CMK (cell line): ENCODE measurements around the gene MKNK1.

Source experiments
- DNase-seq: peaks from one replicate; pipeline ENCODE4 v3.0.0-alpha.2; 2010; ENCODE audit warnings: low read depth

The MKNK1 gene

GRCh38 chr1:46618754-46619415, 14.8 kb upstream of the MKNK1 start:
- DNase-seq, result no peak

- no peak for DNase-seq
Measured at GRCh38 chr1:46617833-46618232, 13.8 kb upstream of the MKNK1 start.

GRCh38 chr1:46617108-46617800, 13.2 kb upstream of the MKNK1 start:
- no peak for DNase-seq

DNA sequence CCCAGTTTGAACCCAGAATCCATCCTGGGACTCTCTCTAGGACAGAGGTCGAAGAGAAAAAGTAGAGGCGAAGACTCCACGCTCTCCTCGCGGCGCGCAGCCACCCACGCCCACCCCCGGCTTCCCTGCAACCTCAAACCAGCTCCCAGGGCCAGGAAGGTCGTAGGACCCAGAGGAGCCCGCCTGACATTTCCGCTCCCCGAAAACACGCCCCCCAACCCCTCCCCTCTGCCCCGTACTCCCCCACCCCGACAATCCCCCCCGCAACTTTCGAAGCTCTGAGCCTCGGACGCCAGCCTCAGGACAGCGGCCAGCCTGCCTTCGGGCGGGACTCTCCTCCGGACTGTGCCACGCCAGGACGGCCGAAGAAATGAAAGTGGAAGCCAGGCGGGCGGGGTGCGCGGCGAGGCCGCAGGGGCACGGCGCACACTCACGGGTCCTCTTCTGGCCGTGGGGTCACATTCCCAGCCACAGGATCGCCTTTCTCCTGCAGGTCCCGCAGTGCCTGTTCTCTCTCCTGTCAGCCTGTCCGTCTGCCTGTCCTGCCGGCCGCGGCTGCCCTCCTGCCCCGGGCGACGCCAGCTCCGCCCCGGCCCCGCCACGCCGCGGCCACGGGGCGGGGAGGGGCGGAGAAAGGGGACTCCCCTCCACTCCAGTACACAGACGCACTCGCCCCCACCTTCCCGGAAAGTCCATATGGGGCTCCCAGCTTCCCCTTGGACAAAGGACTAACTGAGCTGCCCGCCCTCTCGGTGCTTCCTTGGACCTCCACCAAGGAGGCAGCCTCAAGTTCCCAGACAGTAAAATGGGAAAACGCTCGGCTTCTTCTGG, 12.4 kb upstream of the MKNK1 start, which contains the start of gene MOB3C:
TSS of gene MOB3C (minus strand) at position 535 of the 831 bp plus-strand sequence. CDS start 3,490 bp downstream, outside the sequence.
- DNase-seq, result no peak

DNA sequence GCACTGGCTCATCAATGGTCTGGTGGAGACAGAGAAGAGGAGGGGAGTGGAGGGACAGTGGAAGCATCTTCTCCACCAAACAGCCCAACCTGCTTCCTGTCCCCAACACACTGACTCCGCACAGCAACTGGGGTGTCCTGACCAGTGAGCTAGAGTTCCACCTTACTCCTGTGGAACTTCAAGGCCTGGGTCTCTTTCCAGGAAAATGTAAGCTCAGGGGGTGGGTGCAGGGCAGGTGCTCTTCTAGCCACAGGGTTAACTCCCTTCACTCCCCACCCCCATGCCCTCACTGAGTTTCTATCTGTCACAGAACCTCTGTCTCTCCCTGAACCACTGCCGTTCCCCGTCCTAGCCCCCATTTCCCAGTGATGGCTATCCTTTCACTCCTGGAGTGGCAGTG, 11.7 kb upstream of the MKNK1 start:
- no peak for DNase-seq

- no peak for DNase-seq
Measured at GRCh38 chr1:46615088-46615487, 11.0 kb upstream of the MKNK1 start.

DNA sequence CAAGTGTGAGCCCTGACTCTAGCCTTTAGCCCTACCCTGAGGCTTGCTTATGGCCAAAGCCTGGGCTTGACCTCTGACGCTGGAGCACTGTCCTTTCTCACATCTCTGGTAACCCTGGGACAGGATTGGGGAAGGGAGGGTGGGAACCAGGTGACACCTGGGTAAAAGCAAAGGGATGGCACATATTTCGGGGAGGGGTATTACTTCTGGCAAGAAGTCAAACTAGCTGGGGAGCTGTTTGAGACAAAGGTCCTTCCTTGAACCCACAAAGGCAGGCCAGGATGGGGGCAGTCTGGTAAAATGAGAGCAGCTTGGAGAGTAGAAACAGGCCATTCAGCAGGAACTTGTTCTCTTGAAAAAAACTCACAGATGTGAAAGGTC, 10.5 kb upstream of the MKNK1 start:
- DNase-seq, result no peak

DNA sequence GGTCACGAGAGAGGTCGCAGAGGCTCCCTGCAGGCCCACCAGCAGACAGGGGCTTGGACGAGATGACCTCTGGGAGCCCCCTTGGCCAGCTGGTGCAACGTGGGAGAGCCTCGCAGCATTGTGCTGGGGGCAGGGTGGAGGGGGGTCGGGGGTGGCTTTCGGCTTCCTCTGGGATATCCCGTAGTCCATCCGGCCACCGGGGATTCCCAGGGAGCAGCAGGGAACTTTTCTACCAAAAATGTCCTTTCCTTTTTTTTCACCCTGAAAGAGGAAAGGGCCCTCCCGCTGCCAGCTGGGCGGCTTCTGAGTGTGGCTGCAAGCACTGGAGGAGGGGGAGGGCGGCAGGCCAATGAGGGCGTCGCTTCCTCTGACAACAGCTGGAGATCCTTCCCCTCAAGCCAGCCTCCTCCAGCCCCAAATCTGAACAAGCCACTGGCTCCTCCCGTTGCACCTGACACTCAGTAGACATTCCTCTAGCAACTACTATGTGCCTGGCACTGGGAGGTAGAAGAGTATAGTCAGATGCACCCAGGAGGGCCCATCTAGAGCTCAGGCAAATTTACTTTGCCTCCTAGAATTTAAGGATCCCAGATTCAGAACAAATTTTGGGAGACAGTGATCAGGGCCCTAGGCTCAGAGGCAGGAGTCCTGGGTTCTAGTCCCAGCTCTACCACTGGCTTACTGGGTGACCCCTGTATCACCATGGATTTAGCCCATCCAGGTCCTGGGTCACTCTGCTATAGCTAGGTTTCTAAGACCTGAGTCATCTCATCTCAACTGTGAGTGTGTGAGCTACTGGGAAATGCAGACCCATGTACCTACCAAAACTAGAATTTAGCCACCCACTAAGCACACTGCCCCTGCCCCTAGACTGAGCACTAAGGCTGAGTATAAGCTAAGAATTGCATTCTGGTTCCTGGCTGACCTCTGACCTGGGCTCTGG, 9.9 kb upstream of the MKNK1 start:
- peak; percentile 63 for DNase-seq

DNA sequence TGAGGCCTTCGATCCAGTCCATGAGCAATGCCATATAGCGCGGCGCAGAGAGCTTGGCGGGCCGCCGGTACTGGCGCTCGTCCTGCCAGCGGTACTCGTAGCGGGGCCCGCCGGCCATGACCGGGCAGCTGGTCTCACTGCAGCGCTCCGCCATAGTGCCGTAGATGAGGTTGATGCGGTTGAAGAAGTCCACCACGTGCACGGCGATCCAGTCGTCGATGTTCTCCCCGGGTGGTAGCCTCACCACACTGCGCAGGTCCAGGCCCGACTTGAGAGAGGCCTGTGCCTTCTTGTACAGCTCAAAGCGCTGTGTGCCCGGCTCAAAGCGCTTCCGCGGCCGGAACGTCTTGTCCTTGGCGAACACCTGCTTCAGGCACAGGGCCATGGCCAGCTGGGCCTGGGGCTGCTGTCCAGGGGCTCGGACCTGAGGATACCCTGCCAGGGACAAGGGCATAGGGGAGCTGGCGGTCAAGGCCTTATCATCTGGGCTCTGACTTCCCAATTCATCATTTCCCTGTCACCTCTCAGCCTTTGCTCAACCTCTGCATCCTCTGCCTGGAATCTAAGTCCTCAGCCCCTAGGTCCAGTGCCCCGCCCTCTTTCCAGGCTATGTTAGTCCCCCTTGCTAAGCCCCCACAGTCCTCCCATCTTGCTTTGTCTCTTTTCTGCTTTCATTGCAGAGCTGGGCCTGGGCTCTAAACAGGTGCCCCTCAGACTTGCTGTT, 9.0 kb upstream of the MKNK1 start:
- no peak for DNase-seq

- DNase-seq, result no peak
Measured at GRCh38 chr1:46611691-46612221, 7.7 kb upstream of the MKNK1 start.

- DNase-seq, result no peak
Measured at GRCh38 chr1:46607345-46608130, 3.5 kb upstream of the MKNK1 start.

DNA sequence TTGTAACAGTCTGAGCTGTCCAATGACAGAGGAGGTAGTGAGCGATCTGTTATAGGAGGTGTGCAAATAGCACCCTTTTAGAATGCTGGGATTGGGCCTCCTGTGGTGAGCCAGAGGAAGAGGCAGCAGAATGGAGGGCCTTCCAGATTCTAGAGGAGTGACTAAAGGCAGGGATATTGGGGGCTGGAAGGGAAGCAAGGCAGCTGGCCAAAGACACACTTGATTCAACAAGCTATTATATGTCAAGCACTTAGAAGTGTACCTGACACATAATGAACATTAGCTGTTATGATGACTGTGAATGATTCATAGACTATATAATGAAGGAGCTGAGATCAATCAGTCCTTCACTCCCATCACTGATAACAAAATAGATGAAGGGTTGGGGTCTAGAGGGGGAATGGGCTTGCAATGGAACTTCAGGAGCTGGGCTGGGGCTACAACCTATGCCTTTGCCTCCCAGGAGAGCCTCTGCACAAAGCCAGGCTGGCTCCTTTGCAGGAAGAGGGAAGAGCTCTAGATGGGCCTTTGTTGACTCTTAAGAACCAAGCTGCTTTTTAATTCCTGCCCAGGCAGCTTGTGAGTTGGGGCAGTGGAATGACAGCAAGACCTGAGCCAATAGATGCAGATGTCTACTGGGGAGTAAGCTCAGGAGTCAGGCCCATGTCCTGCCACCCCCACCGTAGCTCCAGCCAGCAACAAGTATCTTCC, 2.3 kb upstream of the MKNK1 start:
- no peak for DNase-seq

GRCh38 chr1:46605232-46605631, 1.2 kb upstream of the MKNK1 start:
- DNase-seq, result no peak

- DNase-seq, result no peak
Measured at GRCh38 chr1:46603481-46603857, 599 bp downstream of the MKNK1 start.

- no peak for DNase-seq
Measured at GRCh38 chr1:46601257-46602007, 2.6 kb downstream of the MKNK1 start.

DNA sequence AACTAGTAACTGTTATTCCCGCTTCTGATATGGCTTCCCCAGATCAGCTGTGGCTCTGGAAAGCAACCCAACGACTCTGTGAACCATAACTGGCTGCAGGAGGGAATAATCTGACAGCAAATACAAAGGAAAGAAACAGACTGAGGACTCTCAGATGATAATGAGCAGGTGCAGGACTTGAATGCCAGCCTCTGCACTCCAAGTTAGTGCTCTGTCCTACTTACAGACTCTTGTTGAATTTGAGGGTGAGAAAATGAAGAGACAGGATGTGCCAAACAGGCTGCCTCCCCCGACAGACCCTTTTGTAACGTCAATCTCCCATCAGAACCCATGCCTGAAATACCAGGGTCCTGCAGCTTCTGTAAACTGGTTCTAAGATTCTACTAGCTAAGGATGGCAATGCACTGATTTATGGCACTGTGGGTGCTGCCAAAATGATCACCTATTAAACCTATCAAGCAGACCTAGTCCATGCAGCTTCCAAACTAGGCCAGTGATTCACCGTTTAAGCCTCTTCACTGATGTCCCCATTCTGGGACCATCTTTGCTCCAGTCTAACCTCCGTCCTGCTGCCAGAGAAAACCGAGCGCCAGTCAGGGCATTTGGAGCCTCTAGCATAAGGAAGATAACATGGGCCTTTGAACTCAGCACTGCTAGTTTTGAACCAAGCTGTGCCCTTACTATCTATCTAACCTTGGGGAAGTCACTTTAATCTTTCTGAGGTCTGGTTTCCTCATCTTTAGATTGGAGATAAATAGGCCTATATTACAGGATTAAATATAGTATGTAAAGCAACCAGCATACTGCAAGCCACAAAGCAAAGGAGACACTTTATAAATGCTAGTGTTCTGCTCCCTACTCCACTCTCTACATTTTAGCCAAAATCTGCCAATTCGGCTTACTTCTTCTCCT, 4.8 kb downstream of the MKNK1 start:
- DNase-seq, result no peak

DNA sequence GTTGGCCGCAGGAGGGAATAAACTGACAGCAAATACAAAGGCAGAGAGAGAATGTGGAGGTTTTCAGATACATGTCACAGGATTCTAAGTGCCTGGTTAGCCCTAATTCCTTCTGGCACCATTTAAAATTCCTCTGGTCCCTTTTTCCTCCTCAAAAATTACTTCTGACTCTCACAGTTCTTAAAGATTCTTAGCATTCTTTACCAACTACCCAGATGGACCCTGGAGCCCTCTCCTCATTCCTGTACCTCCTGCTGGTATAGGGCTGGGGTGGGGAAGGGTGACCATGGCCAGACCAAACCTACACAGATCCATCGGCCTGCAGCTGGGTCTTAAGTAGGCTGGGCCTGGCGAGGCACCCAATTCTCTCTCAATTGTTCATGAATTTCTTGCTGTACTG, 7.2 kb downstream of the MKNK1 start:
- DNase-seq, result no peak

DNA sequence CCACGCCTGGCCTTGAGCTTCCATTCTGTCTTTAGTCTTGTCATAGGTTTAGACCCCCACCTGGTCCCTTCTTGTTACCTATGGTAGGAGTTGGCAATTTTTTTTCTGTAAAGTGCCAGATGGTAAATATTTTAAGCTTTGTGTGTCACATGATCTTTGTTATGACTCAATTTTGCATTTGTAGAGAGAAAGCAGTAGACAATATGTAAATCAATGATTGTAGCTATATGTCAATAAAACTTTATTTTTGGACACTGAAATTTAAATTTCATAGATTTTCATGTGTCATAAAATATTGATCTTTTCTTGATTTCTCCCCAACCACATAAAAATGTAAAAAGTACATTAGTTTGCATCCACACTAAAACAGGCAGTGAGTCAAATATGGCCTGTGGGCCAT, 8.0 kb downstream of the MKNK1 start:
- DNase-seq, result no peak
